KMS-11 (cell line): ENCODE data around the gene B4GALT2.

Experiments
- H2AFZ ChIP-seq: fragments of 200-600 bp; sonication (generic); 2 replicates; pipeline ENCODE4 v1.6.1; 2016; ENCODE audit warnings: antibody characterized with exemption, mixed run types, low read depth
- H3K27ac ChIP-seq: fragments of 200-600 bp; sonication (generic); 2 replicates; pipeline ENCODE4 v1.6.1; 2016; ENCODE audit warnings: mild to moderate bottlenecking, mixed run types
- H3K27me3 ChIP-seq: fragments of 200-600 bp; sonication (generic); 2 replicates; pipeline ENCODE4 v1.6.1; 2017; ENCODE audit warnings: mild to moderate bottlenecking, low read depth, mixed run types, moderate library complexity; ENCODE audit not compliant: insufficient read depth
- H3K36me3 ChIP-seq: fragments of 200-600 bp; sonication (generic); 2 replicates; pipeline ENCODE4 v1.6.1; 2017; ENCODE audit warnings: mild to moderate bottlenecking, mixed run types; ENCODE audit not compliant: insufficient read depth
- H3K4me1 ChIP-seq: fragments of 200-600 bp; sonication (generic); 2 replicates; pipeline ENCODE4 v1.6.1; 2016; ENCODE audit warnings: mild to moderate bottlenecking, low read depth, mixed run types; ENCODE audit not compliant: poor library complexity, severe bottlenecking
- H3K4me2 ChIP-seq: fragments of 200-600 bp; sonication (generic); 2 replicates; pipeline ENCODE4 v1.7.0; 2016; ENCODE audit warnings: mild to moderate bottlenecking, mixed run types
- H3K4me3 ChIP-seq: fragments of 200-600 bp; sonication (generic); IDR thresholded peaks from 2 replicates; pipeline ENCODE4 v1.6.1; 2017; ENCODE audit warnings: low read depth, low read length, mixed read lengths; ENCODE audit not compliant: insufficient read depth
- H3K79me2 ChIP-seq: fragments of 200-600 bp; sonication (generic); 2 replicates; pipeline ENCODE4 v1.6.1; 2016; ENCODE audit warnings: low read depth, mixed run types; ENCODE audit not compliant: insufficient read depth
- H3K9ac ChIP-seq: fragments of 200-600 bp; sonication (generic); 2 replicates; pipeline ENCODE4 v1.6.1; 2016; ENCODE audit warnings: mild to moderate bottlenecking, mixed run types
- H4K20me1 ChIP-seq: fragments of 200-600 bp; sonication (generic); 2 replicates; pipeline ENCODE4 v1.6.1; 2016; ENCODE audit warnings: mild to moderate bottlenecking, mixed run types; ENCODE audit not compliant: insufficient read depth
- TF ChIP-seq, protein P1 (sequence below): fragments of 200-600 bp; sonication (generic); conservative IDR thresholded peaks from 2 replicates; pipeline ENCODE4 v1.6.1; 2017; ENCODE audit warnings: low read depth, mild to moderate bottlenecking, antibody characterized with exemption, low read length, moderate library complexity, mixed read lengths

The B4GALT2 gene

GRCh38 chr1:43937179-43937865, 41.7 kb upstream of the B4GALT2 start:
- no peak overlapping the region for H3K9ac ChIP-seq
- H3K4me3 ChIP-seq: no peak overlapping the region
- no peaks in the 10 kb centered on the region for H3K79me2 ChIP-seq
- no peak overlapping the region for H3K27ac ChIP-seq
- H3K27me3 ChIP-seq: no peaks in the 10 kb centered on the region
- H2AFZ ChIP-seq: no peak overlapping the region
- no peak overlapping the region for H3K4me2 ChIP-seq
- no peaks in the 10 kb centered on the region for H3K36me3 ChIP-seq
- no peaks in the 10 kb centered on the region for H4K20me1 ChIP-seq
- peaks cover 22% of the 10 kb centered on the region for H3K4me1 ChIP-seq
- TF ChIP-seq, protein P1, sequence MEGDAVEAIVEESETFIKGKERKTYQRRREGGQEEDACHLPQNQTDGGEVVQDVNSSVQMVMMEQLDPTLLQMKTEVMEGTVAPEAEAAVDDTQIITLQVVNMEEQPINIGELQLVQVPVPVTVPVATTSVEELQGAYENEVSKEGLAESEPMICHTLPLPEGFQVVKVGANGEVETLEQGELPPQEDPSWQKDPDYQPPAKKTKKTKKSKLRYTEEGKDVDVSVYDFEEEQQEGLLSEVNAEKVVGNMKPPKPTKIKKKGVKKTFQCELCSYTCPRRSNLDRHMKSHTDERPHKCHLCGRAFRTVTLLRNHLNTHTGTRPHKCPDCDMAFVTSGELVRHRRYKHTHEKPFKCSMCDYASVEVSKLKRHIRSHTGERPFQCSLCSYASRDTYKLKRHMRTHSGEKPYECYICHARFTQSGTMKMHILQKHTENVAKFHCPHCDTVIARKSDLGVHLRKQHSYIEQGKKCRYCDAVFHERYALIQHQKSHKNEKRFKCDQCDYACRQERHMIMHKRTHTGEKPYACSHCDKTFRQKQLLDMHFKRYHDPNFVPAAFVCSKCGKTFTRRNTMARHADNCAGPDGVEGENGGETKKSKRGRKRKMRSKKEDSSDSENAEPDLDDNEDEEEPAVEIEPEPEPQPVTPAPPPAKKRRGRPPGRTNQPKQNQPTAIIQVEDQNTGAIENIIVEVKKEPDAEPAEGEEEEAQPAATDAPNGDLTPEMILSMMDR: no peak

DNA sequence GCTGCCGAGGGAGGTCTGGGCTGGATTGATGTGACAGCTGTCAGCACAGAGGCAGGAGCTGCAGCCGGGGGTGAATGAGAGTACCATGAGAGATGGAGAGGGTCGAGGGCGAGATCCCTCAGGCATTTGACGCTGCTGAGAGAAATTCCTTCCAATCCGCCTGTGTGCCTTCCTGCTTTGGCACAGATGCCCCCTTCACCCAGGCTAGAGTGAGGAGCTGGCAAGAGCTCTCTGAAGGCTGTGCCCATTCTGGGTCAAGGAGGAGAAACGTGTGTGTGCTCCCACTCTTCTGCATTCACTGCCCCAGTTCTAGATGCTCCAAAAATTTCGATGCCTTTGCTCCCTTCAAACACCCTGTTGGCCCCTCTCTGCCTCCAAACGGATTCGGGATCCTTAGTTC, 40.6 kb upstream of the B4GALT2 start:
- Histone ChIP-seq H4K20me1 (no peaks in the 10 kb centered on the region), H2AFZ (no peak overlapping the region), H3K4me3 (no peak overlapping the region), H3K36me3 (no peaks in the 10 kb centered on the region), H3K27ac (no peak overlapping the region), H3K27me3 (no peaks in the 10 kb centered on the region), H3K4me1 (peaks cover 13% of the 10 kb centered on the region), H3K4me2 (no peak overlapping the region), H3K79me2 (no peaks in the 10 kb centered on the region), H3K9ac (no peak overlapping the region)
- TF ChIP-seq, protein P1: no peak

DNA sequence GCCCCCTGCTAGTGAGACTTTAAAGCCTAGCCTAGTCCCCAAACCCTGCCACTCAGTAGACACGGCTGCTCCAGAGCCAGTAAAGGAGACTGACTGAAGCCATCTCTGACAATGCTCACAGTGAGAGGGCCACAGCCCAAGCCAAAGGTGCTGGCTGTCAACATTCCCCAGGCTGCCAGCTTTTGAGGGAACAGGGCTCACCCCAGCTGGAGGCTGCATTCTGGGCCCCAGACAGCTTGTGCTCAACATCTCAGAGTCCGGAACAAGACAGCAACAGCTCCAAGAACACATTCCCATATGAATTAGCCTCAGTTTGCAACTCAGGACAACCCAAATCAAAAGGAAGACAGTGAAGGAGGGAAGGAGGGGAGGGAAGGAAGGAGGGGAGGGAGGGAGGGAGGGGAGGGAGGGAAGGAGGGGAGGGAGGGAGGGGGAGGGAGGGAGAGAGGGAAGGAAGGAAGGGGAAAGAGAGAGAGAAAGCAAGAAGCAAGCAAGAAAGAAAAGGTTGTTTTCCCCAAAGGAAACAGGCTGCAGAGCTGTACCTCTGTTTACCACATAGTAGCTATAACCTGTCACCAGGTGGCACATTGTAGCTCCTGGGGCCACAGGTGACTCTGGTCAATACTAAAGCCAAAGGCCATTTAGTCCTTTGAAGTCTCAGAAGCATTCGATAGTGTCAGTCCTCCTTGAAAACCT, 40.0 kb upstream of the B4GALT2 start:
- TF ChIP-seq, protein P1: no peak
- Histone ChIP-seq H3K27ac (no peak overlapping the region), H3K4me1 (peaks cover 11% of the 10 kb centered on the region), H3K27me3 (no peaks in the 10 kb centered on the region), H3K36me3 (no peaks in the 10 kb centered on the region), H2AFZ (no peak overlapping the region), H3K4me3 (no peak overlapping the region), H3K9ac (no peak overlapping the region), H3K4me2 (no peak overlapping the region), H4K20me1 (no peaks in the 10 kb centered on the region), H3K79me2 (no peaks in the 10 kb centered on the region)

DNA sequence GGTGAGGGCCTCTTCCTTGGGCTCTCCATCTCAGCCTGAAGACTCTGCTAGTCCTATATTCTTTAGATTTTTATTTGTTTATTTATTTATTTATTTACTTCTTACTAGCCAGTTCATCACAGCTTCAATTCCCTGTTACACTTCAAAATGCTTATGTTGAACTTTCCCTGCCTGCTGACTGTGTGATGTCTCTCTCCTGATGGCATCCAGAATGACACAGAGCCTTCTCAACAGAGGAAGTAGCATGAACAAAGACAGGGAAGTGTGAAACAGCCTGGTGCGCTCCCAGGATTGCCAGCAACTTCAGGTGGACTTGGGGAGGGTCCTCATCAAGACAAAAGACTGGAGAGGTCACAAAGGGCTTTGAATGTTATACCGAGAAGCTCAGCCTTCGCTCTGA, 36.6 kb upstream of the B4GALT2 start:
- no peak overlapping the region for H2AFZ ChIP-seq
- no peak overlapping the region for H3K27ac ChIP-seq
- H3K27me3 ChIP-seq: no peaks in the 10 kb centered on the region
- H3K4me1 ChIP-seq: peaks cover 12% of the 10 kb centered on the region
- H3K9ac ChIP-seq: no peak overlapping the region
- TF ChIP-seq, protein P1: no peak
- H3K4me2 ChIP-seq: no peak overlapping the region
- H4K20me1 ChIP-seq: no peaks in the 10 kb centered on the region
- H3K79me2 ChIP-seq: peaks cover 2% of the 10 kb centered on the region
- H3K4me3 ChIP-seq: no peak overlapping the region
- no peaks in the 10 kb centered on the region for H3K36me3 ChIP-seq
